Prostate gland (tissue), 2 donors: ENCODE measurements around the gene CEP250. TPM values are rescaled to one million over a fixed set of nuclear protein-coding genes. Genes with fewer than 3 reads are reported as not detected.
A peak's percentile ranks its signal among the peaks of the same experiment; 100 is the strongest.
"Not testable (repeated sequence)": the region's sequence is repeated elsewhere in the genome, so short reads cannot be mapped to it uniquely, and the experiment has no call there.

Source experiments
- DNase-seq: peaks from one replicate; pipeline ENCODE4 v3.0.0-alpha.2; 2019; ENCODE audit warnings: low spot score
- H3K27ac ChIP-seq, 2 donors: fragments of 200-600 bp; sonication (generic); 2 replicates each; pipeline ENCODE4 v1.5.1; 2017 to 2019
- H3K27me3 ChIP-seq: fragments of 200-600 bp; sonication (generic); replicated peaks from 2 replicates; pipeline ENCODE4 v1.5.1; 2019; ENCODE audit not compliant: insufficient read depth
- H3K36me3 ChIP-seq, 2 donors: fragments of 200-600 bp; sonication (generic); 1 replicate in 1 of 2; 2 replicates in 1 of 2; pipeline versions ENCODE4 v1.5.1 to v1.8.1; 2017 to 2019
- H3K4me1 ChIP-seq: fragments of 200-600 bp; sonication (generic); replicated peaks from 2 replicates; pipeline ENCODE4 v1.5.1; 2019
- H3K4me3 ChIP-seq, 2 donors: fragments of 200-600 bp; sonication (generic); 2 replicates each; pipeline ENCODE4 v1.5.1; 2017 to 2019
- H3K9me3 ChIP-seq: fragments of 200-600 bp; sonication (generic); 2 replicates; pipeline ENCODE4 v1.5.1; 2017
- CTCF ChIP-seq, 4 experiments: fragments of 200-600 bp in 2 of 4; fragments of 450-650 bp in 2 of 4; sonication (generic) in 2 of 4; IDR thresholded peaks; 1 replicate in 3 of 4; 2 replicates in 1 of 4; pipeline ENCODE4 v1.5.1; 2016 to 2019; ENCODE audit warnings: antibody characterized with exemption in 4 of 4, mild to moderate bottlenecking in 2 of 4, moderate library complexity in 2 of 4
- POLR2A ChIP-seq: fragments of 450-650 bp; IDR thresholded peaks from one replicate; pipeline ENCODE4 v1.6.1; 2016; ENCODE audit warnings: antibody characterized with exemption, mild to moderate bottlenecking
- POLR2AphosphoS5 ChIP-seq: sonication (generic); formaldehyde crosslinking; IDR thresholded peaks from one replicate; pipeline ENCODE4 v1.6.1; 2017; ENCODE audit warnings: antibody characterized with exemption
- WGBS: methylation state at CpG from one replicate; pipeline ENCODE4 v1.1.5; 2018; 5-methylcytosine and 5-hydroxymethylcytosine counted together
- intact Hi-C: fragments of 100-400 bp; cut with DNase I; formaldehyde crosslinking; loops from one replicate; pipeline ENCODE4 v1.14.2; 2022
- total RNA-seq, 2 donors: library from RNA; depleted of rRNA; stranded (reverse); fragments of >200 nt; gene quantifications; one replicate each; pipeline ENCODE4 v1.1.0, GENCODE V29; 2016

The CEP250 gene
- total RNA-seq, 2 donors from 2014 or later = 35.2 to 36.9 TPM

- peaks cover under 1% of the 10 kb centered on the region for H3K4me1 ChIP-seq
- 72% methylated on average over 11 of the region's 11 CpGs for WGBS
- H3K4me3 ChIP-seq = peak overlapping the region in 1 of 2 donors; percentile 17
- TF ChIP-seq POLR2A = no peak
- no peak for TF ChIP-seq POLR2AphosphoS5
- no peak for TF ChIP-seq CTCF (IDR thresholded peaks at IDR 0.05)
- no peak overlapping the region for H3K27ac ChIP-seq
- no peaks in the 10 kb centered on the region for H3K9me3 ChIP-seq
- no peaks in the 10 kb centered on the region for H3K36me3 ChIP-seq
- no peaks in the 10 kb centered on the region for H3K27me3 ChIP-seq
- intact Hi-C loops = no loop called here
- no peak for DNase-seq
Measured at GRCh38 chr20:35446356-35447078, 8.9 kb upstream of the CEP250 start.

- peak overlapping the region in 1 of 2 donors; percentile 17 for H3K4me3 ChIP-seq
- H3K27ac ChIP-seq = no peak overlapping the region
- TF ChIP-seq CTCF (IDR thresholded peaks at IDR 0.05) = peak; percentile 61 to 89 (median 84)
- TF ChIP-seq POLR2AphosphoS5 = peak; percentile 23
- no peak for TF ChIP-seq POLR2A
- peak; percentile 76 for DNase-seq
- 1% methylated on average over 11 of the region's 11 CpGs for WGBS
- intact Hi-C loops = no loop called here
- peaks cover 5% of the 10 kb centered on the region for H3K4me1 ChIP-seq
- no peaks in the 10 kb centered on the region for H3K9me3 ChIP-seq
- H3K27me3 ChIP-seq = no peaks in the 10 kb centered on the region
- no peaks in the 10 kb centered on the region for H3K36me3 ChIP-seq
Measured at GRCh38 chr20:35447082-35447789, 8.2 kb upstream of the CEP250 start.

DNA sequence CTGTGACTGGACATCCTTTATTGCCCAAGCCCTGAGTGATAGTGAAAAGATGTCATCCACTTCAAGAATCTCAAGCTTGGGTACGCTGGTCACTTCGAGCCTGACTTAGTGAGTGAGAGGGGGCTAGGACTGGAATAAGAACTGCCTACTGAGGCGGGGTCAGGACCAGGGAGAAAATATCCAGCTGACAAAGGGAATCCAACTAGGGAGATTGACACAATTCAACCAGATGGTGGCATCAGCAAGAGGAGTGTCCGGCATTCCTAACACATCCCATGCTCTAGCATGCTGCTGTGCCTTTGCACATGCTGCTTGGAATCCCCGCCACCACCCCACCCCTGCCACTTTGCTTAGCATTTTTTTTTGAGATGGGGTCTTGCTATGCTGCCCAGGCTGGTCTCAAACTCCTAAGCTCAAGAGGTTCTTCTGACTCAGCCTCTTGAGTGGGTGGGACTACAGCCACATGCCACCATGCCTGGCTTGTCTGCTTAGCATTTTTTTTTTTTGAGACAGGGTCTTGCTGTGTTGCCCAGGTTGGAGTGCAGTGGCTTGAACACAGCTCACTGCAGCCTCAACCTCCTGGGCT, 6.5 kb upstream of the CEP250 start:
- no peak overlapping the region for H3K27ac ChIP-seq
- H3K27me3 ChIP-seq = no peaks in the 10 kb centered on the region
- WGBS = 96% methylated on average over 5 of the region's 5 CpGs
- no peak overlapping the region for H3K4me3 ChIP-seq
- intact Hi-C loops = no loop called here
- H3K9me3 ChIP-seq = no peaks in the 10 kb centered on the region
- H3K36me3 ChIP-seq = no peaks in the 10 kb centered on the region
- no peak for TF ChIP-seq POLR2A
- no peak for TF ChIP-seq CTCF (IDR thresholded peaks at IDR 0.05)
- no peak for TF ChIP-seq POLR2AphosphoS5
- DNase-seq = no peak
- H3K4me1 ChIP-seq = peaks cover 5% of the 10 kb centered on the region

GRCh38 chr20:35449855-35450254, 5.5 kb upstream of the CEP250 start:
- WGBS = 87% methylated on average over 13 of the region's 13 CpGs
- intact Hi-C loops = not testable (repeated sequence)

GRCh38 chr20:35451295-35451694, 4.1 kb upstream of the CEP250 start:
- Histone ChIP-seq H3K36me3 (no peaks in the 10 kb centered on the region), H3K9me3 (no peaks in the 10 kb centered on the region), H3K27me3 (no peaks in the 10 kb centered on the region), H3K27ac (peak overlapping the region in 1 of 2 donors; percentile 51), H3K4me1 (peaks cover 5% of the 10 kb centered on the region), H3K4me3 (no peak overlapping the region)
- intact Hi-C loops = no loop called here
- DNase-seq = peak; percentile 91
- 51% methylated on average over 6 of the region's 6 CpGs for WGBS
- TF ChIP-seq POLR2AphosphoS5 (peak; percentile 97), CTCF (IDR thresholded peaks at IDR 0.05) (no peak)

More at GRCh38 chr20:35449855-35450254, 5.5 kb upstream of the CEP250 start:
- not testable (repeated sequence) for H3K4me1 ChIP-seq, H3K4me3 ChIP-seq, H3K9me3 ChIP-seq, H3K27ac ChIP-seq, H3K36me3 ChIP-seq, DNase-seq, H3K27me3 ChIP-seq
